Liver (tissue), 9 donors: ENCODE measurements around the gene ACSF2. TPM values are rescaled to one million over a fixed set of nuclear protein-coding genes. Genes with fewer than 3 reads are reported as not detected.

Experiments used
- DNase-seq: peaks from one replicate; pipeline ENCODE4 v3.0.0-alpha.2; 2017; ENCODE audit warnings: low spot score
- H3K27ac ChIP-seq, 2 donors: one replicate each; pipeline ENCODE4 v1.7.0; 2013; ENCODE audit warnings: inconsistent platforms in 2 of 2, low read length in 2 of 2, control low read depth in 1 of 2, low read depth in 1 of 2, mild to moderate bottlenecking in 1 of 2
- H3K27me3 ChIP-seq, 4 donors: one replicate each; pipeline versions ENCODE4 v1.6.1 to v1.7.0; 2013; ENCODE audit warnings: low read length in 3 of 4, inconsistent platforms in 1 of 4, mild to moderate bottlenecking in 1 of 4, moderate library complexity in 1 of 4; ENCODE audit not compliant: control insufficient read depth in 4 of 4, insufficient read depth in 4 of 4
- H3K36me3 ChIP-seq, 4 donors: one replicate each; pipeline versions ENCODE4 v1.6.1 to v1.7.0; 2013; ENCODE audit warnings: low read length in 3 of 4, mild to moderate bottlenecking in 3 of 4, low read depth in 1 of 4, moderate library complexity in 1 of 4; ENCODE audit not compliant: control insufficient read depth in 4 of 4, insufficient read depth in 3 of 4
- H3K4me1 ChIP-seq, 4 donors: one replicate each; pipeline versions ENCODE4 v1.6.1 to v1.7.0; 2013; ENCODE audit warnings: low read length in 3 of 4, mild to moderate bottlenecking in 3 of 4, moderate library complexity in 1 of 4; ENCODE audit not compliant: control insufficient read depth in 4 of 4, insufficient read depth in 4 of 4
- H3K4me3 ChIP-seq, 3 donors: one replicate each; pipeline versions ENCODE4 v1.6.1 to v1.7.0; 2013; ENCODE audit warnings: low read length in 3 of 3, control low read depth in 1 of 3, low read depth in 1 of 3, mild to moderate bottlenecking in 1 of 3
- H3K9ac ChIP-seq, 2 donors: one replicate each; pipeline ENCODE4 v1.7.0; 2013; ENCODE audit warnings: low read length in 2 of 2, mild to moderate bottlenecking in 2 of 2, moderate library complexity in 2 of 2, control low read depth in 1 of 2, low read depth in 1 of 2
- H3K9me3 ChIP-seq, 4 donors: one replicate each; pipeline versions ENCODE4 v1.6.1 to v1.7.0; 2013; ENCODE audit warnings: low read length in 3 of 4; ENCODE audit not compliant: control insufficient read depth in 4 of 4
- EGR1 ChIP-seq, 2 donors: IDR thresholded peaks; 2 replicates each; pipeline ENCODE4 v1.6.1; 2016 to 2018; ENCODE audit warnings: antibody characterized with exemption in 2 of 2, low read depth in 2 of 2
- FOXA1 ChIP-seq: IDR thresholded peaks from 2 replicates; pipeline ENCODE4 v1.6.1; 2016; ENCODE audit warnings: antibody characterized with exemption
- FOXA2 ChIP-seq: IDR thresholded peaks from 2 replicates; pipeline ENCODE4 v1.6.1; 2016; ENCODE audit warnings: antibody characterized with exemption
- GABPA ChIP-seq, 2 donors: IDR thresholded peaks in 1 of 2; conservative IDR thresholded peaks in 1 of 2; 2 replicates each; pipeline ENCODE4 v1.6.1; 2016; ENCODE audit warnings: antibody characterized with exemption in 2 of 2, mild to moderate bottlenecking in 1 of 2, moderate library complexity in 1 of 2
- HNF4A ChIP-seq, 2 donors: conservative IDR thresholded peaks; 2 replicates each; pipeline ENCODE4 v1.6.1; 2016; ENCODE audit warnings: antibody characterized with exemption in 2 of 2, mild to moderate bottlenecking in 2 of 2
- HNF4G ChIP-seq: IDR thresholded peaks from 2 replicates; pipeline ENCODE4 v1.6.1; 2016; ENCODE audit warnings: antibody characterized with exemption
- JUND ChIP-seq, 2 donors: IDR thresholded peaks; 2 replicates each; pipeline ENCODE4 v1.6.1; 2016; ENCODE audit warnings: antibody characterized with exemption in 2 of 2
- NR2F2 ChIP-seq: IDR thresholded peaks from 2 replicates; pipeline ENCODE4 v1.6.1; 2016; ENCODE audit warnings: antibody characterized with exemption
- RAD21 ChIP-seq, 2 donors: IDR thresholded peaks; 2 replicates each; pipeline ENCODE4 v1.6.1; 2016; ENCODE audit warnings: antibody characterized with exemption in 2 of 2, mild to moderate bottlenecking in 2 of 2
- RXRA ChIP-seq, 2 donors: IDR thresholded peaks; 2 replicates each; pipeline ENCODE4 v1.6.1; 2017 to 2018; ENCODE audit warnings: antibody characterized with exemption in 2 of 2, mild to moderate bottlenecking in 1 of 2
- SP1 ChIP-seq: IDR thresholded peaks from 2 replicates; pipeline ENCODE4 v1.6.1; 2018; ENCODE audit warnings: antibody characterized with exemption, mild to moderate bottlenecking
- TAF1 ChIP-seq: conservative IDR thresholded peaks from 2 replicates; pipeline ENCODE4 v1.6.1; 2016; ENCODE audit warnings: antibody characterized with exemption, mild to moderate bottlenecking
- YY1 ChIP-seq: IDR thresholded peaks from 2 replicates; pipeline ENCODE4 v1.6.1; 2016; ENCODE audit warnings: antibody characterized with exemption, mild to moderate bottlenecking
- WGBS: extraction: QIAGEN DNeasy Blood & Tissue Kit; methylation state at CpG from one replicate; pipeline ENCODE4 v1.1.7; 2013; 5-methylcytosine and 5-hydroxymethylcytosine counted together
- polyA plus RNA-seq, 2 donors: library from polyadenylated mRNA; stranded (reverse) in 1 of 2; unstranded in 1 of 2; fragments of 200-250 nt in 1 of 2; fragments of >200 nt in 1 of 2; fragmentation: Nextera tagmentation in 1 of 2; extraction: Ambion mirVana in 1 of 2; gene quantifications; one replicate each; pipeline versions ENCODE4 v1.2.1 to v1.2.3, GENCODE V29; 2013 to 2015
- total RNA-seq, 2 donors: library from RNA; depleted of rRNA; stranded (reverse); fragments of >200 nt; gene quantifications; one replicate each; pipeline ENCODE4 v1.2.3, GENCODE V29; 2014
- TF ChIP-seq, protein P1 (sequence below): IDR thresholded peaks from 2 replicates; pipeline ENCODE4 v1.6.1; 2016; ENCODE audit warnings: antibody characterized with exemption
- TF ChIP-seq, protein P2 (sequence below): fragments of 150-350 bp; IDR thresholded peaks from 2 replicates; pipeline ENCODE4 v1.5.1; 2017; ENCODE audit warnings: improper control_type of control experiment, low read depth, low read length; ENCODE audit not compliant: missing input control
- TF ChIP-seq, protein P3 (sequence below): IDR thresholded peaks from 2 replicates; pipeline ENCODE4 v1.6.1; 2016; ENCODE audit warnings: antibody characterized with exemption
- TF ChIP-seq, protein P4 (sequence below): IDR thresholded peaks from 2 replicates; pipeline ENCODE4 v1.6.1; 2016; ENCODE audit warnings: antibody characterized with exemption
- TF ChIP-seq, protein P5 (sequence below): IDR thresholded peaks from 2 replicates; pipeline ENCODE4 v1.6.1; 2016; ENCODE audit warnings: antibody characterized with exemption, mild to moderate bottlenecking
- donor health status: healthy.
- donor health status: healthy.
- donor health status: healthy.
- donor health status: healthy.
- donor health status: healthy.

ACSF2 gene
- total and polyA plus RNA-seq, 4 donors, result 18.9 to 34.3 (median 21.1) TPM

DNA sequence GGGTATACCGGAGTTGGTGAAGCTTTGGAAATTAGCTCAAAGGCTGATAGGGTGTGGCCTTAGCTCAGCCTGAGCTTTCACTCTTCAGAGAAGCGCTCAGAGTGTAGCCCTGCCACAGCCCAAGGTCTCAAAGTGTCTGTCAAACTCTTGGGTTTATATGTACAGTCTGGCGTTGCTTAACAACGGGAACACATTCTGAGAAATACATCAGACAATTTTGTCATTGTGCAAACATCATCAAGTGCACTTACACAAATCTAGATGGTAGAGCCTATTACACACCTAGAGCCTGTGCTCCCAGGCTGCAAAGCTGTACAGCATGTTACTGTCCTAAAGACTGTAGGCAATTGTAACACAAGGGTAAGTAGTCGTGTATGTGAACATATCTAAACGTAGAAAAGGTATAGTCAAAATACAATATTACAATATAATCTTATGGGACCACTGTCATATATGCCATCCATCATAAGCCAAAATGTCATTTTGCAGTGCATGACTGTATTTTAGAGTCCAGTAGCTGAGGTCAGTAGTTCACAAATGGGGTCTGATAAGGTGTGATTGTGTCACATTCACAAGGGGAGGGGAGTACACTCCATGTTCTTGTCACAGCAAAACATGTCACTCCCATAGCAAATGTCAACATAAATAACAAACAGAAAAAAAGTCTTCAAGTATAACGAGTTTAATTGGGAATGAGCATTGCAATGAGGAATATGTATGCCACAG is 22.0 kb downstream of the ACSF2 start:
- no peak for DNase-seq
- Histone ChIP-seq H3K27me3 (no peaks in the 10 kb centered on the region), H3K9me3 (no peaks in the 10 kb centered on the region), H3K27ac (no peak overlapping the region), H3K36me3 (no peaks in the 10 kb centered on the region), H3K4me1 (peaks cover 0 to 15% (median 6%) of the 10 kb centered on the region in 4 donors), H3K9ac (no peak overlapping the region), H3K4me3 (no peak overlapping the region)
- peak in 1 of 2 donors; percentile 29 for TF ChIP-seq RXRA (IDR thresholded peaks at IDR 0.05)
- TF ChIP-seq, protein P1, sequence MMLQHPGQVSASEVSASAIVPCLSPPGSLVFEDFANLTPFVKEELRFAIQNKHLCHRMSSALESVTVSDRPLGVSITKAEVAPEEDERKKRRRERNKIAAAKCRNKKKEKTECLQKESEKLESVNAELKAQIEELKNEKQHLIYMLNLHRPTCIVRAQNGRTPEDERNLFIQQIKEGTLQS, result no peak
- 83% methylated on average over 7 of the region's 7 CpGs for WGBS

DNA sequence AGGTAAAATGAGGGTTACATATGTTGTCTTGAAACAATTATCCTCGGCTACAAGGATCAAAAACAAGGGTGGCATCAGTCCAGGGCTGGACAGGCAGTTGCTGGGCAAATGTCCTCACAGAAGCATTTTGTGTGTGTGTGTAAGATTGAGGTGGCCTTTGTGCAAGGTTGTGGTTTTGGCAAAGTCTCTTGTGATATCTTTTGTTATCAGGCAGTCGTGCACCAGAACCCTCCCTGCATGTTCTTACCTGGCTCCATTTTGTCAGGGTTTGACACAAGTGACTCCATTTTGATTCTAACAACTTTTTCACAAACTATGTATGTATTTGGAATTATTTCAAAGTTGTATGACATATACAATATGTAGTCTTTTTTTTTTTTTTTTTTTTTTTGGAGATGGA is 22.6 kb downstream of the ACSF2 start:
- no peak overlapping the region for H3K27ac ChIP-seq
- H3K27me3 ChIP-seq, result no peaks in the 10 kb centered on the region

More for the DNA sequence above, 22.6 kb downstream of the ACSF2 start:
- TF ChIP-seq, protein P2, sequence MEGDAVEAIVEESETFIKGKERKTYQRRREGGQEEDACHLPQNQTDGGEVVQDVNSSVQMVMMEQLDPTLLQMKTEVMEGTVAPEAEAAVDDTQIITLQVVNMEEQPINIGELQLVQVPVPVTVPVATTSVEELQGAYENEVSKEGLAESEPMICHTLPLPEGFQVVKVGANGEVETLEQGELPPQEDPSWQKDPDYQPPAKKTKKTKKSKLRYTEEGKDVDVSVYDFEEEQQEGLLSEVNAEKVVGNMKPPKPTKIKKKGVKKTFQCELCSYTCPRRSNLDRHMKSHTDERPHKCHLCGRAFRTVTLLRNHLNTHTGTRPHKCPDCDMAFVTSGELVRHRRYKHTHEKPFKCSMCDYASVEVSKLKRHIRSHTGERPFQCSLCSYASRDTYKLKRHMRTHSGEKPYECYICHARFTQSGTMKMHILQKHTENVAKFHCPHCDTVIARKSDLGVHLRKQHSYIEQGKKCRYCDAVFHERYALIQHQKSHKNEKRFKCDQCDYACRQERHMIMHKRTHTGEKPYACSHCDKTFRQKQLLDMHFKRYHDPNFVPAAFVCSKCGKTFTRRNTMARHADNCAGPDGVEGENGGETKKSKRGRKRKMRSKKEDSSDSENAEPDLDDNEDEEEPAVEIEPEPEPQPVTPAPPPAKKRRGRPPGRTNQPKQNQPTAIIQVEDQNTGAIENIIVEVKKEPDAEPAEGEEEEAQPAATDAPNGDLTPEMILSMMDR, result no peak
- TF ChIP-seq HNF4A (conservative IDR thresholded peaks at IDR 0.05) (no peak), RXRA (IDR thresholded peaks at IDR 0.05) (no peak), YY1 (no peak), HNF4G (no peak), TAF1 (no peak), NR2F2 (no peak), EGR1 (IDR thresholded peaks at IDR 0.05; ENCODE audit: low read depth in 2 of 2) (no peak), FOXA2 (no peak), JUND (IDR thresholded peaks at IDR 0.05) (no peak), FOXA1 (no peak), GABPA (IDR thresholded peaks at IDR 0.05 in 1 of 2, conservative IDR thresholded peaks at IDR 0.05 in 1 of 2) (no peak), RAD21 (IDR thresholded peaks at IDR 0.05) (no peak), SP1 (no peak)
- TF ChIP-seq, protein P3, sequence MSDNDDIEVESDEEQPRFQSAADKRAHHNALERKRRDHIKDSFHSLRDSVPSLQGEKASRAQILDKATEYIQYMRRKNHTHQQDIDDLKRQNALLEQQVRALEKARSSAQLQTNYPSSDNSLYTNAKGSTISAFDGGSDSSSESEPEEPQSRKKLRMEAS, result no peak
- TF ChIP-seq, protein P4, sequence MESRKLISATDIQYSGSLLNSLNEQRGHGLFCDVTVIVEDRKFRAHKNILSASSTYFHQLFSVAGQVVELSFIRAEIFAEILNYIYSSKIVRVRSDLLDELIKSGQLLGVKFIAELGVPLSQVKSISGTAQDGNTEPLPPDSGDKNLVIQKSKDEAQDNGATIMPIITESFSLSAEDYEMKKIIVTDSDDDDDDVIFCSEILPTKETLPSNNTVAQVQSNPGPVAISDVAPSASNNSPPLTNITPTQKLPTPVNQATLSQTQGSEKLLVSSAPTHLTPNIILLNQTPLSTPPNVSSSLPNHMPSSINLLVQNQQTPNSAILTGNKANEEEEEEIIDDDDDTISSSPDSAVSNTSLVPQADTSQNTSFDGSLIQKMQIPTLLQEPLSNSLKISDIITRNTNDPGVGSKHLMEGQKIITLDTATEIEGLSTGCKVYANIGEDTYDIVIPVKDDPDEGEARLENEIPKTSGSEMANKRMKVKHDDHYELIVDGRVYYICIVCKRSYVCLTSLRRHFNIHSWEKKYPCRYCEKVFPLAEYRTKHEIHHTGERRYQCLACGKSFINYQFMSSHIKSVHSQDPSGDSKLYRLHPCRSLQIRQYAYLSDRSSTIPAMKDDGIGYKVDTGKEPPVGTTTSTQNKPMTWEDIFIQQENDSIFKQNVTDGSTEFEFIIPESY, result no peak
- TF ChIP-seq, protein P1, result no peak
- TF ChIP-seq, protein P5, sequence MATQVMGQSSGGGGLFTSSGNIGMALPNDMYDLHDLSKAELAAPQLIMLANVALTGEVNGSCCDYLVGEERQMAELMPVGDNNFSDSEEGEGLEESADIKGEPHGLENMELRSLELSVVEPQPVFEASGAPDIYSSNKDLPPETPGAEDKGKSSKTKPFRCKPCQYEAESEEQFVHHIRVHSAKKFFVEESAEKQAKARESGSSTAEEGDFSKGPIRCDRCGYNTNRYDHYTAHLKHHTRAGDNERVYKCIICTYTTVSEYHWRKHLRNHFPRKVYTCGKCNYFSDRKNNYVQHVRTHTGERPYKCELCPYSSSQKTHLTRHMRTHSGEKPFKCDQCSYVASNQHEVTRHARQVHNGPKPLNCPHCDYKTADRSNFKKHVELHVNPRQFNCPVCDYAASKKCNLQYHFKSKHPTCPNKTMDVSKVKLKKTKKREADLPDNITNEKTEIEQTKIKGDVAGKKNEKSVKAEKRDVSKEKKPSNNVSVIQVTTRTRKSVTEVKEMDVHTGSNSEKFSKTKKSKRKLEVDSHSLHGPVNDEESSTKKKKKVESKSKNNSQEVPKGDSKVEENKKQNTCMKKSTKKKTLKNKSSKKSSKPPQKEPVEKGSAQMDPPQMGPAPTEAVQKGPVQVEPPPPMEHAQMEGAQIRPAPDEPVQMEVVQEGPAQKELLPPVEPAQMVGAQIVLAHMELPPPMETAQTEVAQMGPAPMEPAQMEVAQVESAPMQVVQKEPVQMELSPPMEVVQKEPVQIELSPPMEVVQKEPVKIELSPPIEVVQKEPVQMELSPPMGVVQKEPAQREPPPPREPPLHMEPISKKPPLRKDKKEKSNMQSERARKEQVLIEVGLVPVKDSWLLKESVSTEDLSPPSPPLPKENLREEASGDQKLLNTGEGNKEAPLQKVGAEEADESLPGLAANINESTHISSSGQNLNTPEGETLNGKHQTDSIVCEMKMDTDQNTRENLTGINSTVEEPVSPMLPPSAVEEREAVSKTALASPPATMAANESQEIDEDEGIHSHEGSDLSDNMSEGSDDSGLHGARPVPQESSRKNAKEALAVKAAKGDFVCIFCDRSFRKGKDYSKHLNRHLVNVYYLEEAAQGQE, result no peak
- no peak for DNase-seq
- Histone ChIP-seq H3K36me3 (no peaks in the 10 kb centered on the region), H3K4me1 (peaks cover 0 to 9% (median 1%) of the 10 kb centered on the region in 4 donors), H3K9ac (no peak overlapping the region), H3K4me3 (no peak overlapping the region), H3K9me3 (no peaks in the 10 kb centered on the region)
- 37% methylated on average over 2 of the region's 2 CpGs for WGBS
